ENCODE data around the gene BLTP1.

Gene BLTP1, protein sequence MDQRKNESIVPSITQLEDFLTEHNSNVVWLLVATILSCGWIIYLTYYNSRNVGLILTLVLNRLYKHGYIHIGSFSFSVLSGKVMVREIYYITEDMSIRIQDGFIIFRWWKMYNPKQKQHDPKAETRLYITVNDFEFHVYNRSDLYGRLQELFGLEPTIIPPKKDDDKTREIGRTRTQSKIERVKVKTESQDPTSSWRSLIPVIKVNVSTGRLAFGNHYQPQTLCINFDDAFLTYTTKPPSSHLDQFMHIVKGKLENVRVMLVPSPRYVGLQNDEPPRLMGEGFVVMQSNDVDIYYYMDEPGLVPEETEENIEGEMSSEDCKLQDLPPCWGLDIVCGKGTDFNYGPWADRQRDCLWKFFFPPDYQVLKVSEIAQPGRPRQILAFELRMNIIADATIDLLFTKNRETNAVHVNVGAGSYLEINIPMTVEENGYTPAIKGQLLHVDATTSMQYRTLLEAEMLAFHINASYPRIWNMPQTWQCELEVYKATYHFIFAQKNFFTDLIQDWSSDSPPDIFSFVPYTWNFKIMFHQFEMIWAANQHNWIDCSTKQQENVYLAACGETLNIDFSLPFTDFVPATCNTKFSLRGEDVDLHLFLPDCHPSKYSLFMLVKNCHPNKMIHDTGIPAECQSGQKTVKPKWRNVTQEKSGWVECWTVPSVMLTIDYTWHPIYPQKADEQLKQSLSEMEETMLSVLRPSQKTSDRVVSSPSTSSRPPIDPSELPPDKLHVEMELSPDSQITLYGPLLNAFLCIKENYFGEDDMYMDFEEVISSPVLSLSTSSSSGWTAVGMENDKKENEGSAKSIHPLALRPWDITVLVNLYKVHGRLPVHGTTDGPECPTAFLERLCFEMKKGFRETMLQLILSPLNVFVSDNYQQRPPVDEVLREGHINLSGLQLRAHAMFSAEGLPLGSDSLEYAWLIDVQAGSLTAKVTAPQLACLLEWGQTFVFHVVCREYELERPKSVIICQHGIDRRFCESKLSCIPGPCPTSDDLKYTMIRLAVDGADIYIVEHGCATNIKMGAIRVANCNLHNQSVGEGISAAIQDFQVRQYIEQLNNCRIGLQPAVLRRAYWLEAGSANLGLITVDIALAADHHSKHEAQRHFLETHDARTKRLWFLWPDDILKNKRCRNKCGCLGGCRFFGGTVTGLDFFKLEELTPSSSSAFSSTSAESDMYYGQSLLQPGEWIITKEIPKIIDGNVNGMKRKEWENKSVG (N-terminal part only)

DNA sequence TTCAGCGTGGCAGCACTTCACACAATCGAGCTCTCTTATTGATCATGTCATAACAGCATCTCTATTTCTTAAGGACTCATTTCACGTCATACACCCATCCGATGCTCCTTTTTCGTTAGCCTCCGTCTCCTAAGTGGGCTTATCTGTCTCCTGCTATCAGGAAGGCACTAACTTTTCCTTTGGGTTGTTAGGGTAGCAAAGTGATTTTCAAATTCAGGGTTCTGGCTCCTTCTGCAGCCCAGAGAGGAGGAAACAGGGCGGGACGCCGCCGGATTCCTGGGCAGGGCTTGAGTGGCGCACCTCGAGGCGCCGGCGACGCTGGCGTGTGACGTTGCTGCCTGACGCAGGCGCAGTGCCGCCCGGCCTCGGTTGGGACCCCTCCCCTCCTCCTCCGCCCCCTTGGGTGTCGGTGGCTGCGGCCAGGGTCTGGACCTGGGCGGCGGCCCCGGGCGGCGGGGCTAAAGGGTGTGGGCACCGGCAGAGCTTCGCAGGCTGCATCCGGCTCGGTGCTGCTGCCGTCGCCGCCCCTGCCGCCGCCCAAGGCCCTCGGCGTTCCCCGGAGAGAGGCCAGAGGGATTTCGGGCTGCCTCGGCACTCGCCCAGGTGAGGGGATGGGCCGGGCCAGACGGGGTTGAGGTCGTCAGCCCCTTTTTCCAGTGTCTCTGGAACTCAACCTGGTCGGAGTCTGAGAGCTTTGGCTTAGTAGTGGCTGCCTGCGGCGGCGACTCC, at the start of gene BLTP1:
Gene BLTP1 (plus strand): TSS at position 350 of the 729 bp plus-strand sequence. CDS start 18,317 bp downstream, outside the sequence.
- TF ChIP-seq, protein P1, sequence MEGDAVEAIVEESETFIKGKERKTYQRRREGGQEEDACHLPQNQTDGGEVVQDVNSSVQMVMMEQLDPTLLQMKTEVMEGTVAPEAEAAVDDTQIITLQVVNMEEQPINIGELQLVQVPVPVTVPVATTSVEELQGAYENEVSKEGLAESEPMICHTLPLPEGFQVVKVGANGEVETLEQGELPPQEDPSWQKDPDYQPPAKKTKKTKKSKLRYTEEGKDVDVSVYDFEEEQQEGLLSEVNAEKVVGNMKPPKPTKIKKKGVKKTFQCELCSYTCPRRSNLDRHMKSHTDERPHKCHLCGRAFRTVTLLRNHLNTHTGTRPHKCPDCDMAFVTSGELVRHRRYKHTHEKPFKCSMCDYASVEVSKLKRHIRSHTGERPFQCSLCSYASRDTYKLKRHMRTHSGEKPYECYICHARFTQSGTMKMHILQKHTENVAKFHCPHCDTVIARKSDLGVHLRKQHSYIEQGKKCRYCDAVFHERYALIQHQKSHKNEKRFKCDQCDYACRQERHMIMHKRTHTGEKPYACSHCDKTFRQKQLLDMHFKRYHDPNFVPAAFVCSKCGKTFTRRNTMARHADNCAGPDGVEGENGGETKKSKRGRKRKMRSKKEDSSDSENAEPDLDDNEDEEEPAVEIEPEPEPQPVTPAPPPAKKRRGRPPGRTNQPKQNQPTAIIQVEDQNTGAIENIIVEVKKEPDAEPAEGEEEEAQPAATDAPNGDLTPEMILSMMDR (IDR thresholded peaks at IDR 0.05): no peak
- TF ChIP-seq ZFX (IDR thresholded peaks at IDR 0.05; ENCODE audit: borderline replicate concordance): no peak
- H3K27ac ChIP-seq: peak within 1 kb of the TSS; percentile 72

DNA sequence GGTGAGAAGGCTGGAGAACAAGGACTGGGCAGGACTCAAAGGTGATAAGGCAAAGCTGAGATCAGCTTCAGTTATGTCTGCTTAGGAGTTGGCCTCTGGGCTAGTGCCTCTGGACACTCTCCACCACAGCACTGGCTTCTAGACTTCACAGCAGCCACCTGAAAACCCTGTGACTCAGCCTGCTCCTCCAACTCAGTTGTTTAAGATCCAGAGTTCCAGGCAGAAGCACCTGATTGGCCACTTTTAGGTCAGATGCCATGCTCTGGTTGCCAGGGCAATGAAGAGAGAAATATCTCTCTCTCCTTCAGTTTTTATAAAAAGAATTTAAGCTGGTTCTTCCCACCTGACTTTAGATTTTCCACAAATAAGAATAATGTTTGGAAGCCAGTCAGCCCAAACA, 47.9 kb upstream of the BLTP1 start:
- no peak overlapping the region for H3K27ac ChIP-seq
- TF ChIP-seq, protein P1 (IDR thresholded peaks at IDR 0.05): no peak
- TF ChIP-seq ZFX (IDR thresholded peaks at IDR 0.05; ENCODE audit: borderline replicate concordance): no peak

DNA sequence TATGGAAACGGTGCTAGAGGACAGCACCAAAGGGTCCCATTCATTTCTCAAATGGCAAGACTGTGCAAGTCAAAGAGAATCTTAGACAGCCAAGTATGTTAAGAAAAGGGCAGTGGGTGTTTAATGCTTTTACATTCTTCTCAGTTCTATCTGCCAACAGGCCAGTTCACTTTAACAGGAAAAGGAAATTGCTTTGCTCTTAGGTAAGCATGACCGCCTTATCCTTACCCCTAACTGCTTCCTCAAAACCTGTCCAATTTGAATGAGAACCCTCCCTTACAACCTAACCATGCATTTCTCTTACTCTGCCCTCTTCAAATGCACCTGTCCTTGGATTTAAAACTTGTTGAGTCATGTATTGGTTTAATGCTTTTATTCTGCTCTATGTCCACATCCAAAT, 44.5 kb upstream of the BLTP1 start:
- TF ChIP-seq, protein P1 (IDR thresholded peaks at IDR 0.05): no peak
- TF ChIP-seq ZFX (IDR thresholded peaks at IDR 0.05; ENCODE audit: borderline replicate concordance): no peak
- no peak overlapping the region for H3K27ac ChIP-seq

DNA sequence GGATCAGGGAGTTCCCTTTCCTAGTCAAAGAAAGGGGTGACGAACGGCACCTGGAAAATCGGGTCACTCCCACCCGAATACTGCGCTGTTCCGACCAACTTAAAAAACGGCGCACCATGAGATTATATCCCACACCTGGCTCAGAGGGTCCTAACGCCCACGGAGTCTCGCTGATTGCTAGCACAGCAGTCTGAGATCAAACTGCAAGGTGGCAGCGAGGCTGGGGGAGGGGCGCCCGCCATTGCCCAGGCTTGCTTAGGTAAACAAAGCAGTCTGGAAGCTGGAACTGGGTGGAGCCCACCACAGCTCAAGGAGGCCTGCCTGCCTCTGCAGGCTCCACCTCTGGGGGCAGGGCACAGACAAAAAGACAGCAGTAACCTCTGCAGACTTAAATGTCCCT, 41.8 kb upstream of the BLTP1 start:
- peak overlapping the region; percentile 25; the same call in 1 of the 2 replicates for H3K27ac ChIP-seq

DNA sequence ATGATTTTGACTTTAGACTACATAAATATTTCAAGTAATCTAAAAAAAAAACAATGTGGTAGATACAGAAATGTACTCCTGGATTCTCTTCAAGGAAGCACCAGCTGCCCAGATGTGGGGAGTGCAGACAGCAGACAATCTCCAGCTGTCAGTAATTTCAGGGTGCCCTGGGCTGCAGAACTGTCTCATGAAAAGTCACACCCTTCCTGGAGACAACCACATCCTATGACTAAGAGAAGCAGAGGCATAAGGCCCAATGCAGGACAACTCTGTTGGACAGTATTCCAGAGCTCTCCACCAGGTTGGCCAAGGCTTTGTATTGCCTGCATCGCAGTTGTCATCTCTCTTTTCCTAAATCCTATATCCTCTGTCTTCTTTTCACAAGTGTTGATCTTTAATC, 34.4 kb upstream of the BLTP1 start:
- no peak overlapping the region for H3K27ac ChIP-seq
- no peak for TF ChIP-seq ZFX (IDR thresholded peaks at IDR 0.05; ENCODE audit: borderline replicate concordance)
- TF ChIP-seq, protein P1 (IDR thresholded peaks at IDR 0.05): no peak

DNA sequence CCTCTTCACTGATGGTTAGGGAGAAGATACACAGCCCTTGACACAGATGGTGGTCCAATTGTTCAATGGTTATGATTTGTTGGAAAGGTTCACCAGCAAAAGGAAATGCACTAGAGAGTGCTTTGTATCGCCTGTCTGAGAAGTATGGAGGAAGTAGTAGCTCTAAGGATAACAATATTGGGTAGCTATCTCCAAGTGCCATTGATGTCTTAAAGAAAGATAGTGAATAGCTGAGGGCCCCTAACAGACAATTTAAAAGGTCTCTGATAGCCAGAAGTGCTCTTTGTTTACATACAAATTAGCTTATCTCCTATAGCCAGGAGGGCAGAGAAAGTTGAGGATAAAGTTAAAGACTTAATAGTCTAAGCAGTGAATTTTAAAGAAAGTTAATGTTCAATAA, 33.9 kb upstream of the BLTP1 start:
- no peak overlapping the region for H3K27ac ChIP-seq
- TF ChIP-seq ZFX (IDR thresholded peaks at IDR 0.05; ENCODE audit: borderline replicate concordance): no peak
- TF ChIP-seq, protein P1 (IDR thresholded peaks at IDR 0.05): no peak

DNA sequence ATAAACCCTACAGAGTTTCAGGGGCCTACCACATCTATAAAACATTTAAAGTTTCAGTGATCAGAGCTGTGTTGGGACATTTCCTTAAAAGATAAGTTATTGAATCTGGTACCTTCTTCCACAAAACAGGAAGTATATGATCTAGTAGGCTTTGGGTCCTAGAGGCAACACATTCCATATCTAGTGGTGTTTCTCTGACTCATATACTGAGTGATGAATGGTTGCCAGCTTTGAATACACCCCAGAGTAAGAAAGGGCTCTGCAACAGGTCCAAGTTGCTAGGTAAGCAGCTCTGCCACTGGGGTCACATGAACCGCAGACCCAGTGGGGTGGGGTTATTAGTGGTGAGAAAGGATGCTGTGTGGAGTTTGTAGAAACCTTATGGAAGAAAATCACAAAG, 32.4 kb upstream of the BLTP1 start:
- TF ChIP-seq ZFX (IDR thresholded peaks at IDR 0.05; ENCODE audit: borderline replicate concordance): no peak
- TF ChIP-seq, protein P1 (IDR thresholded peaks at IDR 0.05): no peak
- no peak overlapping the region for H3K27ac ChIP-seq
